Liver (tissue), 3 donors: ENCODE data around the gene BCL3.

ENCODE experiments used
- EGR1 ChIP-seq, 2 donors: IDR thresholded peaks; 2 replicates each; pipeline ENCODE4 v1.6.1; 2016 to 2018; ENCODE audit warnings: antibody characterized with exemption in 2 of 2, low read depth in 2 of 2
- FOXA1 ChIP-seq: IDR thresholded peaks from 2 replicates; pipeline ENCODE4 v1.6.1; 2016; ENCODE audit warnings: antibody characterized with exemption
- FOXA2 ChIP-seq: IDR thresholded peaks from 2 replicates; pipeline ENCODE4 v1.6.1; 2016; ENCODE audit warnings: antibody characterized with exemption
- JUND ChIP-seq, 2 donors: IDR thresholded peaks; 2 replicates each; pipeline ENCODE4 v1.6.1; 2016; ENCODE audit warnings: antibody characterized with exemption in 2 of 2
- RAD21 ChIP-seq, 2 donors: IDR thresholded peaks; 2 replicates each; pipeline ENCODE4 v1.6.1; 2016; ENCODE audit warnings: antibody characterized with exemption in 2 of 2, mild to moderate bottlenecking in 2 of 2
- RXRA ChIP-seq, 2 donors: IDR thresholded peaks; 2 replicates each; pipeline ENCODE4 v1.6.1; 2017 to 2018; ENCODE audit warnings: antibody characterized with exemption in 2 of 2, mild to moderate bottlenecking in 1 of 2
- SP1 ChIP-seq: IDR thresholded peaks from 2 replicates; pipeline ENCODE4 v1.6.1; 2018; ENCODE audit warnings: antibody characterized with exemption, mild to moderate bottlenecking
- TAF1 ChIP-seq: conservative IDR thresholded peaks from 2 replicates; pipeline ENCODE4 v1.6.1; 2016; ENCODE audit warnings: antibody characterized with exemption, mild to moderate bottlenecking
- ZBTB33 ChIP-seq: IDR thresholded peaks from 2 replicates; pipeline ENCODE4 v1.6.1; 2016; ENCODE audit warnings: antibody characterized with exemption
- TF ChIP-seq, protein P1 (sequence below): fragments of 150-350 bp; IDR thresholded peaks from 2 replicates; pipeline ENCODE4 v1.5.1; 2017; ENCODE audit warnings: improper control_type of control experiment, low read depth, low read length; ENCODE audit not compliant: missing input control
- TF ChIP-seq, protein P2 (sequence below): IDR thresholded peaks from 2 replicates; pipeline ENCODE4 v1.6.1; 2016; ENCODE audit warnings: antibody characterized with exemption
- donor health status: healthy.
- donor health status: healthy.

DNA sequence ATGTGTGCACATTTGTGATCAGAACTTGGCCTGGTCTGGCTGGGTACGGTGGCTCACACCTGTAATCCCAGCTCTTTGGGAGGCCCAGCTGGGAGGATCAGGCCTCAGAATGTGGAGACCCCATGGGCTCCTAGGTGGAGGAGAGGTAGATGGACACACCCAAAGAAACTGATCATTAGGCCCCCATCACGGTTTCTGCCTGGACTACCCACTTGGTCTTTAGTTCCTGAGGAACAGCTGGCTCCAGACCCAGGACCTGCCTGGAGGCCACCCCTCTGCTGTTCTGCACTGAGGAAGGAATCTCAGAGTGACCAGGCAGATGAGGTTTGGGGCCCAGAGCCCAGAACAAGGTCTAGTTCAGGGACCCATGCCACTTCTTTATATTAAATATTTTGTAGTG is 30.6 kb downstream of the BCL3 start:
- TF ChIP-seq EGR1 (IDR thresholded peaks at IDR 0.05; ENCODE audit: low read depth in 2 of 2) = no peak
- TF ChIP-seq, protein P1, sequence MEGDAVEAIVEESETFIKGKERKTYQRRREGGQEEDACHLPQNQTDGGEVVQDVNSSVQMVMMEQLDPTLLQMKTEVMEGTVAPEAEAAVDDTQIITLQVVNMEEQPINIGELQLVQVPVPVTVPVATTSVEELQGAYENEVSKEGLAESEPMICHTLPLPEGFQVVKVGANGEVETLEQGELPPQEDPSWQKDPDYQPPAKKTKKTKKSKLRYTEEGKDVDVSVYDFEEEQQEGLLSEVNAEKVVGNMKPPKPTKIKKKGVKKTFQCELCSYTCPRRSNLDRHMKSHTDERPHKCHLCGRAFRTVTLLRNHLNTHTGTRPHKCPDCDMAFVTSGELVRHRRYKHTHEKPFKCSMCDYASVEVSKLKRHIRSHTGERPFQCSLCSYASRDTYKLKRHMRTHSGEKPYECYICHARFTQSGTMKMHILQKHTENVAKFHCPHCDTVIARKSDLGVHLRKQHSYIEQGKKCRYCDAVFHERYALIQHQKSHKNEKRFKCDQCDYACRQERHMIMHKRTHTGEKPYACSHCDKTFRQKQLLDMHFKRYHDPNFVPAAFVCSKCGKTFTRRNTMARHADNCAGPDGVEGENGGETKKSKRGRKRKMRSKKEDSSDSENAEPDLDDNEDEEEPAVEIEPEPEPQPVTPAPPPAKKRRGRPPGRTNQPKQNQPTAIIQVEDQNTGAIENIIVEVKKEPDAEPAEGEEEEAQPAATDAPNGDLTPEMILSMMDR = no peak
- no peak for TF ChIP-seq RAD21 (IDR thresholded peaks at IDR 0.05)
- no peak for TF ChIP-seq TAF1
- TF ChIP-seq FOXA1 = no peak
- no peak for TF ChIP-seq JUND (IDR thresholded peaks at IDR 0.05)
- TF ChIP-seq SP1 = no peak
- no peak for TF ChIP-seq ZBTB33
- no peak for TF ChIP-seq RXRA (IDR thresholded peaks at IDR 0.05)
- no peak for TF ChIP-seq FOXA2
- TF ChIP-seq, protein P2, sequence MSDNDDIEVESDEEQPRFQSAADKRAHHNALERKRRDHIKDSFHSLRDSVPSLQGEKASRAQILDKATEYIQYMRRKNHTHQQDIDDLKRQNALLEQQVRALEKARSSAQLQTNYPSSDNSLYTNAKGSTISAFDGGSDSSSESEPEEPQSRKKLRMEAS = no peak
